HL-60 (cell line): ENCODE measurements around the gene RPS3.
A peak's percentile ranks its signal among the peaks of the same experiment; 100 is the strongest.

ENCODE experiments used
- DNase-seq, 2 experiments: peaks; one replicate each; pipeline ENCODE4 v3.0.0-alpha.2; 2010 to 2020; ENCODE audit warnings: low read depth in 1 of 2, low spot score in 1 of 2
- H3K27ac ChIP-seq: fragments of 250-450 bp; sonication (Bioruptor Pico); replicated peaks from 2 replicates; pipeline ENCODE4 v1.5.1; 2020; ENCODE audit warnings: mild to moderate bottlenecking, moderate library complexity
- H3K27me3 ChIP-seq: fragments of 250-450 bp; sonication (Bioruptor Pico); 2 replicates; pipeline ENCODE4 v1.5.1; 2021; ENCODE audit warnings: mild to moderate bottlenecking, moderate library complexity; ENCODE audit not compliant: insufficient read depth, poor library complexity, severe bottlenecking
- H3K4me3 ChIP-seq: replicated peaks from 2 replicates; pipeline ENCODE4 v1.5.1; 2011; ENCODE audit warnings: mild to moderate bottlenecking, control low read depth, low read length; ENCODE audit not compliant: insufficient read depth
- CTCF ChIP-seq: IDR thresholded peaks from one replicate; pipeline ENCODE4 v1.5.1; 2011; ENCODE audit warnings: low read length, control low read depth, inconsistent platforms; ENCODE audit not compliant: insufficient read depth
- GABPA ChIP-seq: IDR thresholded peaks from 2 replicates; pipeline ENCODE4 v1.6.1; 2012; ENCODE audit warnings: low read depth
- POLR2AphosphoS5 ChIP-seq: IDR thresholded peaks from 2 replicates; pipeline ENCODE4 v1.6.1; 2012; ENCODE audit warnings: low read depth
- REST ChIP-seq: IDR thresholded peaks from 2 replicates; pipeline ENCODE4 v1.6.1; 2012; ENCODE audit warnings: low read depth; ENCODE audit not compliant: insufficient replicate concordance
- SPI1 ChIP-seq: IDR thresholded peaks from 2 replicates; pipeline ENCODE4 v1.6.1; 2012; ENCODE audit warnings: low read depth, mild to moderate bottlenecking, borderline replicate concordance
- long read RNA-seq: library from polyadenylated mRNA; unstranded; transcript quantifications from one replicate; pipeline ENCODE4 v2.0.0, GENCODE V29; 2020

Gene RPS3
- long read RNA-seq, transcript RPS3-218 (6 exons, 737 nt): minor isoform, 20 of 7,023 reads
- long read RNA-seq, transcript RPS3-217 (7 exons, 2,097 nt): major isoform, 6,839 of 7,023 reads
- long read RNA-seq, transcript RPS3-209 (7 exons, 1,306 nt): minor isoform, 47 of 7,023 reads
- long read RNA-seq, transcript RPS3-203 (6 exons, 866 nt): minor isoform, 14 of 7,023 reads
- long read RNA-seq, partial matches to known transcripts: 35 of 7,023 reads
- long read RNA-seq, other reads (novel, unspliced or antisense): 54 of 7,023 reads

GRCh38 chr11:75399344-75400145 lies at the start of gene RPS3:
Gene RPS3, plus strand, starts transcription at chr11:75399518. Its CDS starts 30 bp downstream, at chr11:75399548.
- DNase-seq: peak; percentile 90 to 93
- Histone ChIP-seq H3K27ac (peak within 1 kb of the TSS; percentile 98), H3K4me3 (peak within 1 kb of the TSS; percentile 81), H3K27me3 (no peaks in the 10 kb centered on the region)
- TF ChIP-seq GABPA (peak; percentile 91), SPI1 (peak; percentile 96), CTCF (no peak), REST (peak; percentile 87), POLR2AphosphoS5 (peak; percentile 99)

- Histone ChIP-seq H3K27ac (peak overlapping the region; percentile 83), H3K27me3 (no peaks in the 10 kb centered on the region), H3K4me3 (peak overlapping the region; percentile 15)
- DNase-seq: peak in 1 of 2 experiments; percentile 39
- TF ChIP-seq REST: no peak
- peak; percentile 88 for TF ChIP-seq SPI1
- no peak for TF ChIP-seq GABPA
- no peak for TF ChIP-seq POLR2AphosphoS5
Observed at GRCh38 chr11:75349521-75350116, 49.7 kb upstream of the RPS3 start.

- DNase-seq: no peak
- Histone ChIP-seq H3K4me3 (peak overlapping the region; percentile 63), H3K27ac (peak overlapping the region; percentile 83), H3K27me3 (no peaks in the 10 kb centered on the region)
- TF ChIP-seq GABPA (no peak), REST (no peak), SPI1 (no peak), POLR2AphosphoS5 (no peak), CTCF (no peak)
Observed at GRCh38 chr11:75350122-75350742, 49.1 kb upstream of the RPS3 start.
